WTC11 (cell line): ENCODE measurements around the gene CDC42EP4.

Source experiments
- TF ChIP-seq, protein P1 (sequence below): sonication (generic); formaldehyde crosslinking; IDR thresholded peaks from 2 replicates; pipeline ENCODE4 v1.8.0; 2023; ENCODE audit warnings: mild to moderate bottlenecking, missing genetic modification reagents
- TF ChIP-seq, protein P2 (sequence below): fragments of 200-600 bp; IDR thresholded peaks from 2 replicates; pipeline ENCODE4 v1.8.0; 2022; ENCODE audit warnings: antibody characterized with exemption

DNA sequence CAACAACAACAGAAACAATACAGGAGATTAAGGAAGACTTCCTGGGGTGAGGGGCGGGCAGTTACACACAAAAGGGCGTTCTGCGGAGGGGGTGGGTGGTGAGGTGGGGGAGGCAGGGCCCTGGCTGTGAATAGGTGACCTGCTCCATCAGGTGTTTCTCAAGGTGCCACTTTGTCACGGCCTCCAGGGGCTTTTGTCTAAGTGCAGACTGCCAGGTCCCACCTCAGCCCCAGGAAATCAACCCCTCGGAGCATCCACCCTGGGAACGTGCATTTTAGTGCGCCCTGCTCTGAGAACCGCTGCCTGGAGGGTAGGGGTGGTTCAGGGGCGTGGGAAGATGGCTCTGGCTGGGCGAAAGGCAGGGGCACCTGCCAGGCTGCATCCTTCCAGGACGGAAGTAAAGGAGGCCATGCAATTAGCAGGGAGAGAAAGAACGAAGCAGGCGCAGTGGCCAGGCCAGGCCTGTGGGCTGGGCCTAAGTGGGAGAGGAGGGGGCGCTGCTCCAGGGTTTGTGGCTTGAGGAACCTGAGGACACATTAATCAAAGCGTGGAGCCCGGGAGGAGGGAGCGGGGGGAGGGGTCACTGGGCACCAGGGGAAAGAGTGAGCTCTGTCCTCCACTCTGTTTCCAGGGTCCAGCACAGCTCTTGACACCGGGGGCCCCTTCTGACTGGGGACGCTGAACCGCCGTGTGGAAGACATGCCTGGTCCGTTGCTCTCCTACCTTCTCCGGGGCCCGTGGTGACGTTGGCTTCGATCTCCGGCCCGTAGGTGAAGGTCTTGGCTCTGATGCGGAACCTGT is 49.4 kb upstream of the CDC42EP4 start:
- TF ChIP-seq, protein P1, sequence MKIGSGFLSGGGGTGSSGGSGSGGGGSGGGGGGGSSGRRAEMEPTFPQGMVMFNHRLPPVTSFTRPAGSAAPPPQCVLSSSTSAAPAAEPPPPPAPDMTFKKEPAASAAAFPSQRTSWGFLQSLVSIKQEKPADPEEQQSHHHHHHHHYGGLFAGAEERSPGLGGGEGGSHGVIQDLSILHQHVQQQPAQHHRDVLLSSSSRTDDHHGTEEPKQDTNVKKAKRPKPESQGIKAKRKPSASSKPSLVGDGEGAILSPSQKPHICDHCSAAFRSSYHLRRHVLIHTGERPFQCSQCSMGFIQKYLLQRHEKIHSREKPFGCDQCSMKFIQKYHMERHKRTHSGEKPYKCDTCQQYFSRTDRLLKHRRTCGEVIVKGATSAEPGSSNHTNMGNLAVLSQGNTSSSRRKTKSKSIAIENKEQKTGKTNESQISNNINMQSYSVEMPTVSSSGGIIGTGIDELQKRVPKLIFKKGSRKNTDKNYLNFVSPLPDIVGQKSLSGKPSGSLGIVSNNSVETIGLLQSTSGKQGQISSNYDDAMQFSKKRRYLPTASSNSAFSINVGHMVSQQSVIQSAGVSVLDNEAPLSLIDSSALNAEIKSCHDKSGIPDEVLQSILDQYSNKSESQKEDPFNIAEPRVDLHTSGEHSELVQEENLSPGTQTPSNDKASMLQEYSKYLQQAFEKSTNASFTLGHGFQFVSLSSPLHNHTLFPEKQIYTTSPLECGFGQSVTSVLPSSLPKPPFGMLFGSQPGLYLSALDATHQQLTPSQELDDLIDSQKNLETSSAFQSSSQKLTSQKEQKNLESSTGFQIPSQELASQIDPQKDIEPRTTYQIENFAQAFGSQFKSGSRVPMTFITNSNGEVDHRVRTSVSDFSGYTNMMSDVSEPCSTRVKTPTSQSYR (CRISPR knock-in tag): 0 out of 2 replicates have a peak, but pooled peaks have one; percentile 22
- TF ChIP-seq, protein P2, sequence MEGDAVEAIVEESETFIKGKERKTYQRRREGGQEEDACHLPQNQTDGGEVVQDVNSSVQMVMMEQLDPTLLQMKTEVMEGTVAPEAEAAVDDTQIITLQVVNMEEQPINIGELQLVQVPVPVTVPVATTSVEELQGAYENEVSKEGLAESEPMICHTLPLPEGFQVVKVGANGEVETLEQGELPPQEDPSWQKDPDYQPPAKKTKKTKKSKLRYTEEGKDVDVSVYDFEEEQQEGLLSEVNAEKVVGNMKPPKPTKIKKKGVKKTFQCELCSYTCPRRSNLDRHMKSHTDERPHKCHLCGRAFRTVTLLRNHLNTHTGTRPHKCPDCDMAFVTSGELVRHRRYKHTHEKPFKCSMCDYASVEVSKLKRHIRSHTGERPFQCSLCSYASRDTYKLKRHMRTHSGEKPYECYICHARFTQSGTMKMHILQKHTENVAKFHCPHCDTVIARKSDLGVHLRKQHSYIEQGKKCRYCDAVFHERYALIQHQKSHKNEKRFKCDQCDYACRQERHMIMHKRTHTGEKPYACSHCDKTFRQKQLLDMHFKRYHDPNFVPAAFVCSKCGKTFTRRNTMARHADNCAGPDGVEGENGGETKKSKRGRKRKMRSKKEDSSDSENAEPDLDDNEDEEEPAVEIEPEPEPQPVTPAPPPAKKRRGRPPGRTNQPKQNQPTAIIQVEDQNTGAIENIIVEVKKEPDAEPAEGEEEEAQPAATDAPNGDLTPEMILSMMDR: no peak
